OCI-LY7 (cell line): ENCODE data around the gene FCGR2B. TPM values are rescaled to one million over a fixed set of nuclear protein-coding genes. Genes with fewer than 3 reads are reported as not detected.
"Not testable (repeated sequence)": the region's sequence is repeated elsewhere in the genome, so short reads cannot be mapped to it uniquely, and the experiment has no call there.

Experiments
- BruUV-seq: library from RNA; stranded (reverse); fragments of 400-500 nt; replicated peaks from 2 replicates; lab custom pipeline; 2021; lab: Mats Ljungman, UMichigan
- CTCF ChIA-PET: fragments of 300-600 bp; sonication (Branson Sonifier 250); formaldehyde crosslinking; loops from one replicate; lab custom pipeline; 2022; ENCODE audit warnings: antibody characterized with exemption; ENCODE audit not compliant: unreplicated experiment; lab: Charles Lee
- POLR2A ChIA-PET: fragments of 300-600 bp; sonication (Branson Sonifier 250); formaldehyde crosslinking; loops from one replicate; lab custom pipeline; 2022; ENCODE audit warnings: antibody characterized with exemption; lab: Charles Lee
- DNase-seq: peaks from one replicate; pipeline ENCODE4 v3.0.0-alpha.2; 2015; ENCODE audit warnings: low spot score
- H2AFZ ChIP-seq: fragments of 200-600 bp; sonication (generic), shearing (Covaris generic); 2 replicates; pipeline ENCODE4 v1.6.1; 2014; ENCODE audit warnings: mild to moderate bottlenecking, antibody characterized with exemption, low read length, moderate library complexity
- H3K27ac ChIP-seq: fragments of 200-600 bp; sonication (generic); 2 replicates; pipeline ENCODE4 v1.5.1; 2014; ENCODE audit warnings: mixed run types, low read depth, mild to moderate bottlenecking, moderate library complexity, low read length, inconsistent platforms; ENCODE audit not compliant: poor library complexity, severe bottlenecking
- H3K36me3 ChIP-seq: fragments of 200-600 bp; sonication (generic); 2 replicates; pipeline ENCODE4 v1.6.1; 2014; ENCODE audit warnings: mild to moderate bottlenecking, antibody characterized with exemption, low read length, moderate library complexity, mixed read lengths; ENCODE audit not compliant: insufficient read depth
- H3K4me1 ChIP-seq: fragments of 200-600 bp; sonication (generic); 2 replicates; pipeline ENCODE4 v1.5.1; 2014; ENCODE audit warnings: mild to moderate bottlenecking, low read length; ENCODE audit not compliant: insufficient read depth, poor library complexity, severe bottlenecking
- H3K4me2 ChIP-seq: fragments of 200-600 bp; sonication (generic); 2 replicates; pipeline ENCODE4 v1.6.1; 2014; ENCODE audit warnings: mild to moderate bottlenecking, low read length
- H3K4me3 ChIP-seq: fragments of 200-600 bp; sonication (generic); 2 replicates; pipeline ENCODE4 v1.5.1; 2014; ENCODE audit warnings: mild to moderate bottlenecking, low read depth, low read length; ENCODE audit not compliant: poor library complexity, severe bottlenecking
- H3K79me2 ChIP-seq: fragments of 200-600 bp; sonication (generic); 2 replicates; pipeline ENCODE4 v1.6.1; 2016; ENCODE audit warnings: low read depth, mild to moderate bottlenecking, low read length, moderate library complexity, mixed read lengths; ENCODE audit not compliant: insufficient read depth
- H3K9me2 ChIP-seq: fragments of 200-600 bp; sonication (generic); 2 replicates; pipeline ENCODE4 v1.6.1; 2016; ENCODE audit warnings: mild to moderate bottlenecking, low read length, mixed read lengths; ENCODE audit not compliant: insufficient read depth
- H3K9me3 ChIP-seq: fragments of 200-600 bp; sonication (generic); 2 replicates; pipeline ENCODE4 v1.6.1; 2014; ENCODE audit warnings: mild to moderate bottlenecking, mixed run types, low read length, mixed read lengths
- H4K20me1 ChIP-seq: fragments of 200-600 bp; sonication (generic); 2 replicates; pipeline ENCODE4 v1.6.1; 2014; ENCODE audit warnings: mild to moderate bottlenecking, antibody characterized with exemption, low read length, moderate library complexity, mixed read lengths; ENCODE audit not compliant: insufficient read depth
- intact Hi-C: fragments of 100-400 bp; cut with micrococcal nuclease; formaldehyde crosslinking; loops from one replicate; pipeline ENCODE4 v1.10.0; 2022; ENCODE audit not compliant: unreplicated experiment
- total RNA-seq, 2 experiments: library from RNA; depleted of rRNA in 1 of 2; stranded (reverse); fragments of >200 nt in 1 of 2; shearing (Covaris generic) in 1 of 2; gene quantifications; 2 replicates each; pipeline ENCODE4 v1.2.3, GENCODE V29; 2014 to 2022

The FCGR2B gene
- total RNA-seq, 2 experiments from 2014 or later = 4.6 to 4.8 TPM

DNA sequence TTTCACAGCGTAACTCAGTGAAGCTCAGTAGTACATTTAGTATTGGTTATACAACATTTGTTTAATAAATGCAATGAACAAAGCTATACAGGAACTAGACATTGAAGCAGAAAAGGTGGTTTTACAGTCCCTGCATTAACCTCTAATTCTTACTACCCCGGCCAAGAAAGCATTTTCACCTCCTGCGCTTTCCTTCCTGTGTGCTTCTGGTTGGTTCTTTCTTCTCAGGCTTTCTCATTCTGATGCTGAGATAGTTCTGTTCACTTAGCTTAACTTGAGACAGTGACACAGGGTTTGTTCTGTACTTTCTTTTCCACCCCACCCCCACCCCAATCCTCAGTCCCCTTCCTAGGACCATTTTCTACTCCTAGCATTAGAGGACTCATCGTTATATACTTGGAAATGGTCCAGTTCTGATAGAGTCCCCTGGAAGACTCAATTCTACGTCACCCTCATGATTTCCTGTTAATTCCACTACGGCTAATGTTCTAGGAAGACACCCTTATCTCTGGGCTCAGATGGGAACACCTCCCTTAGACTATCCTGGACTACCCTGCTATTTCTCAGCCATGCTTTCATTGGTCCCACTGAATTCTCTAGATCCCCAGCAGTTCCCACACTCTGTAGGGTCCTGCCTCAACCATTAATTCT lies 39.4 kb upstream of the FCGR2B start:
- POLR2A ChIA-PET = interaction anchor here (0.8 kb wide), 1 partner anchor 126 kb away, joined by 3 read pairs; the partner anchor contains the start of gene DUSP12
- H3K4me2 ChIP-seq, H3K4me1 ChIP-seq, BruUV-seq, H3K27ac ChIP-seq, H3K9me2 ChIP-seq, H4K20me1 ChIP-seq, H3K4me3 ChIP-seq, CTCF ChIA-PET, H2AFZ ChIP-seq, DNase-seq, H3K79me2 ChIP-seq, H3K9me3 ChIP-seq, H3K36me3 ChIP-seq, intact Hi-C loops: not testable (repeated sequence)

- POLR2A ChIA-PET, H3K4me1 ChIP-seq, H3K4me2 ChIP-seq, H3K9me3 ChIP-seq, H3K9me2 ChIP-seq, BruUV-seq, H4K20me1 ChIP-seq, DNase-seq, H3K27ac ChIP-seq, H3K36me3 ChIP-seq, H3K4me3 ChIP-seq, H2AFZ ChIP-seq, CTCF ChIA-PET, intact Hi-C loops, H3K79me2 ChIP-seq: not testable (repeated sequence)
Observed at GRCh38 chr1:161624605-161625004, 38.3 kb upstream of the FCGR2B start.

DNA sequence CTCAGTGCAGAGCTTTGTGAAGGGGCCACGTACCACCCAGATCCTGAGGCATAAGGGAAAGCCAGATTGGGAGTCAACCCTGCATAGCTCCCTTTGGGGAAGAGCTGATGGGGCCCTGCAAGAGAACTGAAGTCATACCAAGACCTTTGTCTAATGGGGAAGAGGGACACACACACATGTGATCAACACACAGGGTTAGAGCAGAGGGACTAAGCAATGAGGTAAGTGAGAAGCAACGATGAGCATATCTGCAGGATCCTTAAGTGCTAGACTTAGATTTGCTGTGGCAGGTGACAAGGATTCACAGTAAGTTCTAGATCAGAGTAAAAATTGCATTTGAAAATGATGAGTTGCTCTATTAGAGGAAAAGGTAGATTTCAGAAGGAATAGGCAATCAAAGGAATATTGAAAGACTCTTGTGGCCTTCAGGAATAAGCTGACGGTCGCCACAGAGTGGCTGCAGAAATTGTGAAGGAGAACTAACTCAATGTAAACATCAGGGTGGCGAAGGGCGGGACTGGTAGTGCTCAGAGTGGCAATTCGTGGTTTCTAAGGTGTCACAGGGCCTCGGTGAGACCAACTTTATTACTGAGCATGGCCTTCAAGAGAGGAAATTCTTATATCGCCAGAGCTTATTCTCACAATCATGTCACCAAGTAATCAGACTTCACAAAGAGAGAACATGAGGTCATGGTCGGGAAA lies 36.3 kb upstream of the FCGR2B start:
- CTCF ChIA-PET, DNase-seq, H3K27ac ChIP-seq, H3K36me3 ChIP-seq, H3K9me2 ChIP-seq, POLR2A ChIA-PET, intact Hi-C loops, H4K20me1 ChIP-seq, H3K9me3 ChIP-seq, BruUV-seq, H3K4me1 ChIP-seq, H3K4me3 ChIP-seq, H2AFZ ChIP-seq, H3K4me2 ChIP-seq, H3K79me2 ChIP-seq: not testable (repeated sequence)

DNA sequence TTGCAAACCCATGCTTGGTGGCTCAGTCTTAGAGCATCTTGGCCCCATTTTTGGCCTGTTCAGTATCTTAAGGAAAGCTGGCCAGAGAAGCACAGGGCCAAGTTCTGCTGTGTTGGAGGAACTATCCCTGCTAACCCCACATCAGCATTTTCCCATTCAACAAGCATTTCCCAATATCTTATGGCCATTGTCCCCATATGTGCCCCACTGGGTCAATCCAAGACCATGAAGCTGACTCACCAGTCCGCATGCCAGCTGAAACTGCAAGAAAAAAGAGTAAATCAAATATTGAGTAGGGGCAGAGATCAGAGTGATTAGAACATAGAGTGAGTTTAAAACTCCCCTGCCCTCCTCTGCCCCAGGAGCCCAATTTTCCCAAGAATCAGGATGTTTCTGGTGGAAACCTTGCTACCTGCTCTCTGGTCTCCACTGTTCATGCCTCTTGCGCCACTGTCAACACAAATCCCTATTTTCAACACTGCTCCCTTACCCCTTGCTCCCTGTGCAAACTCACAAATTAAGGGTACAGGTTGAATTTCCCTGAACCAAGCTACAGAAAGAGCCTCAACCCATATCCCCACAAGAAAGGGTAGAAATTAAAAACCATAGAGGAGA lies 32.7 kb upstream of the FCGR2B start:
- H3K9me3 ChIP-seq, H3K9me2 ChIP-seq, BruUV-seq, DNase-seq, H3K79me2 ChIP-seq, H3K4me3 ChIP-seq, H2AFZ ChIP-seq, H4K20me1 ChIP-seq, H3K4me1 ChIP-seq, H3K27ac ChIP-seq, H3K4me2 ChIP-seq, H3K36me3 ChIP-seq, CTCF ChIA-PET, POLR2A ChIA-PET: not testable (repeated sequence)
- intact Hi-C loops = loop anchor here (10.0 kb wide), 1 partner anchor 75 kb away; no protein-coding TSS in a partner anchor
